HepG2 (cell line): Measurements from ENCODE around the gene ATG16L2. TPM values are rescaled to one million over a fixed set of nuclear protein-coding genes. Genes with fewer than 3 reads are reported as not detected.
A peak's percentile ranks its signal among the peaks of the same experiment; 100 is the strongest.

Experiments used
- DNMT3B ChIP-seq: conservative IDR thresholded peaks from 2 replicates; pipeline ENCODE4 v1.6.1; 2016; ENCODE audit warnings: missing biosample characterization, control low read depth
- EHMT2 ChIP-seq: fragments of 200-600 bp; sonication (generic); IDR thresholded peaks from 2 replicates; pipeline ENCODE4 v1.7.0; 2017; ENCODE audit warnings: antibody characterized with exemption, low read depth, low read length, borderline replicate concordance
- NCOR1 ChIP-seq: fragments of 200-600 bp; sonication (generic); IDR thresholded peaks from 2 replicates; pipeline ENCODE4 v1.7.0; 2017; ENCODE audit warnings: antibody characterized with exemption, low read length, borderline replicate concordance
- SMAD1 ChIP-seq: sonication (generic); formaldehyde crosslinking; IDR thresholded peaks from 2 replicates; pipeline ENCODE4 v1.4.0; 2020; ENCODE audit warnings: missing genetic modification reagents, low read depth, mild to moderate bottlenecking, borderline replicate concordance
- ZNF563 ChIP-seq: sonication (generic); formaldehyde crosslinking; IDR thresholded peaks from 2 replicates; pipeline ENCODE4 v1.8.0; 2022; ENCODE audit warnings: mild to moderate bottlenecking, moderate library complexity, missing genetic modification reagents
- ZNF7 ChIP-seq: IDR thresholded peaks from 2 replicates; pipeline ENCODE4 v1.6.1; 2016; ENCODE audit warnings: missing biosample characterization, missing genetic modification reagents
- ZNF710 ChIP-seq: sonication (generic); formaldehyde crosslinking; IDR thresholded peaks from 2 replicates; pipeline ENCODE4 v1.5.0; 2020; ENCODE audit warnings: mild to moderate bottlenecking, missing genetic modification reagents, borderline replicate concordance
- ZNF773 ChIP-seq: sonication (generic); formaldehyde crosslinking; IDR thresholded peaks from 2 replicates; pipeline ENCODE4 v1.4.0; 2020; ENCODE audit warnings: missing genetic modification reagents, borderline replicate concordance
- polyA plus RNA-seq, 8 experiments: library from polyadenylated mRNA; depleted of rRNA in 3 of 8; stranded (reverse) in 7 of 8; unstranded in 1 of 8; fragments of >200 nt; fragmentation: Illumina TruSeq in 4 of 8; extraction: Trizol in 4 of 8; gene quantifications; 2 replicates each; pipeline versions ENCODE4 v1.2.1 to v1.2.3, GENCODE V29; 2011 to 2016; ENCODE audit warnings: low read depth in 4 of 8, missing spikeins in 1 of 8, mixed read lengths in 1 of 8; ENCODE audit not compliant: insufficient read depth in 1 of 8
- total RNA-seq, 5 experiments: library from RNA; depleted of rRNA; stranded (reverse); fragments of >200 nt; fragmentation: Illumina TruSeq; extraction: Trizol; gene quantifications; 2 replicates each; pipeline ENCODE4 v1.2.3, GENCODE V29; 2016; ENCODE audit warnings: low read depth in 1 of 5
- TF ChIP-seq, protein P1 (sequence below): sonication (generic); formaldehyde crosslinking; IDR thresholded peaks from 2 replicates; pipeline ENCODE4 v1.5.0; 2020; ENCODE audit warnings: missing genetic modification reagents
- TF ChIP-seq, protein P2 (sequence below): sonication (generic); formaldehyde crosslinking; IDR thresholded peaks from 2 replicates; pipeline ENCODE4 v1.5.0; 2020; ENCODE audit warnings: mild to moderate bottlenecking, missing genetic modification reagents, borderline replicate concordance
- TF ChIP-seq, protein P3 (sequence below): IDR thresholded peaks from 2 replicates; pipeline ENCODE4 v1.6.1; 2016; ENCODE audit warnings: missing compliant biosample characterization, missing genetic modification reagents, borderline replicate concordance
- TF ChIP-seq, protein P4 (sequence below): sonication (generic); formaldehyde crosslinking; IDR thresholded peaks from 2 replicates; pipeline ENCODE4 v1.4.0; 2020; ENCODE audit warnings: mild to moderate bottlenecking, missing genetic modification reagents, borderline replicate concordance

The ATG16L2 gene
- total and polyA plus RNA-seq, 2 of the 13 experiments (the other 11 are each of a cell fraction or from before 2014, with no cell fraction given), result 6.2 to 14.8 TPM

GRCh38 chr11:72787216-72788104, 26.8 kb upstream of the ATG16L2 start (continued):
- TF ChIP-seq NCOR1, result peak; percentile 51; the same call in 1 of the 2 replicates
- no peak for TF ChIP-seq DNMT3B
- TF ChIP-seq, protein P1, sequence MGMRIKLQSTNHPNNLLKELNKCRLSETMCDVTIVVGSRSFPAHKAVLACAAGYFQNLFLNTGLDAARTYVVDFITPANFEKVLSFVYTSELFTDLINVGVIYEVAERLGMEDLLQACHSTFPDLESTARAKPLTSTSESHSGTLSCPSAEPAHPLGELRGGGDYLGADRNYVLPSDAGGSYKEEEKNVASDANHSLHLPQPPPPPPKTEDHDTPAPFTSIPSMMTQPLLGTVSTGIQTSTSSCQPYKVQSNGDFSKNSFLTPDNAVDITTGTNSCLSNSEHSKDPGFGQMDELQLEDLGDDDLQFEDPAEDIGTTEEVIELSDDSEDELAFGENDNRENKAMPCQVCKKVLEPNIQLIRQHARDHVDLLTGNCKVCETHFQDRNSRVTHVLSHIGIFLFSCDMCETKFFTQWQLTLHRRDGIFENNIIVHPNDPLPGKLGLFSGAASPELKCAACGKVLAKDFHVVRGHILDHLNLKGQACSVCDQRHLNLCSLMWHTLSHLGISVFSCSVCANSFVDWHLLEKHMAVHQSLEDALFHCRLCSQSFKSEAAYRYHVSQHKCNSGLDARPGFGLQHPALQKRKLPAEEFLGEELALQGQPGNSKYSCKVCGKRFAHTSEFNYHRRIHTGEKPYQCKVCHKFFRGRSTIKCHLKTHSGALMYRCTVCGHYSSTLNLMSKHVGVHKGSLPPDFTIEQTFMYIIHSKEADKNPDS (CRISPR knock-in tag), result no peak
- TF ChIP-seq, protein P2, sequence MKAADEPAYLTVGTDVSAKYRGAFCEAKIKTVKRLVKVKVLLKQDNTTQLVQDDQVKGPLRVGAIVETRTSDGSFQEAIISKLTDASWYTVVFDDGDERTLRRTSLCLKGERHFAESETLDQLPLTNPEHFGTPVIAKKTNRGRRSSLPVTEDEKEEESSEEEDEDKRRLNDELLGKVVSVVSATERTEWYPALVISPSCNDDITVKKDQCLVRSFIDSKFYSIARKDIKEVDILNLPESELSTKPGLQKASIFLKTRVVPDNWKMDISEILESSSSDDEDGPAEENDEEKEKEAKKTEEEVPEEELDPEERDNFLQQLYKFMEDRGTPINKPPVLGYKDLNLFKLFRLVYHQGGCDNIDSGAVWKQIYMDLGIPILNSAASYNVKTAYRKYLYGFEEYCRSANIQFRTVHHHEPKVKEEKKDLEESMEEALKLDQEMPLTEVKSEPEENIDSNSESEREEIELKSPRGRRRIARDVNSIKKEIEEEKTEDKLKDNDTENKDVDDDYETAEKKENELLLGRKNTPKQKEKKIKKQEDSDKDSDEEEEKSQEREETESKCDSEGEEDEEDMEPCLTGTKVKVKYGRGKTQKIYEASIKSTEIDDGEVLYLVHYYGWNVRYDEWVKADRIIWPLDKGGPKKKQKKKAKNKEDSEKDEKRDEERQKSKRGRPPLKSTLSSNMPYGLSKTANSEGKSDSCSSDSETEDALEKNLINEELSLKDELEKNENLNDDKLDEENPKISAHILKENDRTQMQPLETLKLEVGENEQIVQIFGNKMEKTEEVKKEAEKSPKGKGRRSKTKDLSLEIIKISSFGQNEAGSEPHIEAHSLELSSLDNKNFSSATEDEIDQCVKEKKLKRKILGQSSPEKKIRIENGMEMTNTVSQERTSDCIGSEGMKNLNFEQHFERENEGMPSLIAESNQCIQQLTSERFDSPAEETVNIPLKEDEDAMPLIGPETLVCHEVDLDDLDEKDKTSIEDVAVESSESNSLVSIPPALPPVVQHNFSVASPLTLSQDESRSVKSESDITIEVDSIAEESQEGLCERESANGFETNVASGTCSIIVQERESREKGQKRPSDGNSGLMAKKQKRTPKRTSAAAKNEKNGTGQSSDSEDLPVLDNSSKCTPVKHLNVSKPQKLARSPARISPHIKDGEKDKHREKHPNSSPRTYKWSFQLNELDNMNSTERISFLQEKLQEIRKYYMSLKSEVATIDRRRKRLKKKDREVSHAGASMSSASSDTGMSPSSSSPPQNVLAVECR (CRISPR knock-in tag), result peak; percentile 76; the same call in 1 of the 2 replicates
- no peak for TF ChIP-seq ZNF710 (CRISPR knock-in tag)
- TF ChIP-seq, protein P3, sequence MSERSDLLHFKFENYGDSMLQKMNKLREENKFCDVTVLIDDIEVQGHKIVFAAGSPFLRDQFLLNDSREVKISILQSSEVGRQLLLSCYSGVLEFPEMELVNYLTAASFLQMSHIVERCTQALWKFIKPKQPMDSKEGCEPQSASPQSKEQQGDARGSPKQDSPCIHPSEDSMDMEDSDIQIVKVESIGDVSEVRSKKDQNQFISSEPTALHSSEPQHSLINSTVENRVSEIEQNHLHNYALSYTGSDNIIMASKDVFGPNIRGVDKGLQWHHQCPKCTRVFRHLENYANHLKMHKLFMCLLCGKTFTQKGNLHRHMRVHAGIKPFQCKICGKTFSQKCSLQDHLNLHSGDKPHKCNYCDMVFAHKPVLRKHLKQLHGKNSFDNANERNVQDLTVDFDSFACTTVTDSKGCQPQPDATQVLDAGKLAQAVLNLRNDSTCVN (CRISPR knock-in tag), result peak; percentile 28; the same call in 1 of the 2 replicates
- TF ChIP-seq, protein P4, sequence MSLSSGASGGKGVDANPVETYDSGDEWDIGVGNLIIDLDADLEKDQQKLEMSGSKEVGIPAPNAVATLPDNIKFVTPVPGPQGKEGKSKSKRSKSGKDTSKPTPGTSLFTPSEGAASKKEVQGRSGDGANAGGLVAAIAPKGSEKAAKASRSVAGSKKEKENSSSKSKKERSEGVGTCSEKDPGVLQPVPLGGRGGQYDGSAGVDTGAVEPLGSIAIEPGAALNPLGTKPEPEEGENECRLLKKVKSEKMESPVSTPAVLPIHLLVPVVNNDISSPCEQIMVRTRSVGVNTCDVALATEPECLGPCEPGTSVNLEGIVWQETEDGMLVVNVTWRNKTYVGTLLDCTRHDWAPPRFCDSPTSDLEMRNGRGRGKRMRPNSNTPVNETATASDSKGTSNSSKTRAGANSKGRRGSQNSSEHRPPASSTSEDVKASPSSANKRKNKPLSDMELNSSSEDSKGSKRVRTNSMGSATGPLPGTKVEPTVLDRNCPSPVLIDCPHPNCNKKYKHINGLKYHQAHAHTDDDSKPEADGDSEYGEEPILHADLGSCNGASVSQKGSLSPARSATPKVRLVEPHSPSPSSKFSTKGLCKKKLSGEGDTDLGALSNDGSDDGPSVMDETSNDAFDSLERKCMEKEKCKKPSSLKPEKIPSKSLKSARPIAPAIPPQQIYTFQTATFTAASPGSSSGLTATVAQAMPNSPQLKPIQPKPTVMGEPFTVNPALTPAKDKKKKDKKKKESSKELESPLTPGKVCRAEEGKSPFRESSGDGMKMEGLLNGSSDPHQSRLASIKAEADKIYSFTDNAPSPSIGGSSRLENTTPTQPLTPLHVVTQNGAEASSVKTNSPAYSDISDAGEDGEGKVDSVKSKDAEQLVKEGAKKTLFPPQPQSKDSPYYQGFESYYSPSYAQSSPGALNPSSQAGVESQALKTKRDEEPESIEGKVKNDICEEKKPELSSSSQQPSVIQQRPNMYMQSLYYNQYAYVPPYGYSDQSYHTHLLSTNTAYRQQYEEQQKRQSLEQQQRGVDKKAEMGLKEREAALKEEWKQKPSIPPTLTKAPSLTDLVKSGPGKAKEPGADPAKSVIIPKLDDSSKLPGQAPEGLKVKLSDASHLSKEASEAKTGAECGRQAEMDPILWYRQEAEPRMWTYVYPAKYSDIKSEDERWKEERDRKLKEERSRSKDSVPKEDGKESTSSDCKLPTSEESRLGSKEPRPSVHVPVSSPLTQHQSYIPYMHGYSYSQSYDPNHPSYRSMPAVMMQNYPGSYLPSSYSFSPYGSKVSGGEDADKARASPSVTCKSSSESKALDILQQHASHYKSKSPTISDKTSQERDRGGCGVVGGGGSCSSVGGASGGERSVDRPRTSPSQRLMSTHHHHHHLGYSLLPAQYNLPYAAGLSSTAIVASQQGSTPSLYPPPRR (CRISPR knock-in tag), result peak; percentile 71
- TF ChIP-seq ZNF7 (CRISPR knock-in tag), result no peak
- no peak for TF ChIP-seq ZNF773 (CRISPR knock-in tag)
- TF ChIP-seq ZNF563 (CRISPR knock-in tag), result no peak
- TF ChIP-seq EHMT2, result no peak
- TF ChIP-seq SMAD1 (CRISPR knock-in tag), result no peak
